ENCODE measurements around the gene MYO3B. TPM values are rescaled to one million over a fixed set of nuclear protein-coding genes. Genes with fewer than 3 reads are reported as not detected.

Gene MYO3B
- total and polyA plus RNA-seq, 2 donors (not counting 3 experiments of a cell fraction or from before 2014, with no cell fraction given): 0.03 TPM; not detected in 1

DNA sequence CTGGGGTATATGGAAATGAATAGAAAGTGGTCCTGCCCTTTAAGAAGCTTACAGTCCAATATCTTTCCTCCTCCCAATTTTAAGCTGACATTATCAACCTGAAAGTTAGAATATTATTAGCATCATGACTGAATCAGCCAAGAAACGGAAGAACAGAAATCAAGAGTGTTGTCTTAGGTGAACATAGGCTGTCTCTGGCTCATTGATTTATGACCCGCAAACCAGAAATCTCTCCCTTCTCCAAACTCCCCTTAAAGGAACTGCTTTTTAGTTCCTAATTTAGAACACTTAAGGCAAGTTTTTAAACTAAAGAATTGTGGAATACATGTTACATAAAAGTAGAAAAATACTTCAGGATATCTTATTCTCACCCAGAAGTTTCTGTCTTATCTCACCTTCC, 62.7 kb downstream of the MYO3B start:
- dilution Hi-C loops (cut with MboI; ENCODE audit: extremely low pct_ligation_motif_present, low sequenced_read_pairs): no loop called here
- Histone ChIP-seq H3K4me2 (ENCODE audit: insufficient read depth, low read length) (no peak overlapping the region), H3K27ac (ENCODE audit: insufficient read depth, low read depth, low read length) (no peak overlapping the region), H3K79me2 (ENCODE audit: control insufficient read depth, insufficient read depth, low read length) (no peaks in the 10 kb centered on the region), H3K36me3 (ENCODE audit: control insufficient read depth in 2 of 2, extremely low read depth in 1 of 2, insufficient read depth in 2 of 2, low read length in 2 of 2) (no peaks in the 10 kb centered on the region), H4K20me1 (replicated peaks; ENCODE audit: control insufficient read depth, extremely low read depth, insufficient read depth, low read length) (no peaks in the 10 kb centered on the region), H3K4me1 (ENCODE audit: control insufficient read depth, extremely low read depth, insufficient read depth, low read length) (no peaks in the 10 kb centered on the region), H3K4me3 (replicated peaks in 1 of 3; ENCODE audit: insufficient read depth in 1 of 3, low read depth in 1 of 3, low read length in 3 of 3) (no peak overlapping the region), H3K9ac (replicated peaks; ENCODE audit: extremely low read depth, insufficient read depth, low read length) (no peak overlapping the region), H2AFZ (ENCODE audit: low read depth, low read length) (no peak overlapping the region), H3K27me3 (ENCODE audit: control insufficient read depth in 2 of 2, insufficient read depth in 2 of 2, low read length in 2 of 2) (peaks cover 24 to 41% of the 10 kb centered on the region in 2 experiments), H3K9me3 (replicated peaks; ENCODE audit: control insufficient read depth, insufficient read depth, low read length) (no peaks in the 10 kb centered on the region), H3K9me1 (replicated peaks; ENCODE audit: control insufficient read depth, extremely low read depth, insufficient read depth, low read length) (no peaks in the 10 kb centered on the region)
- BruUV-seq (replicated peaks): no TSS peak
- DNase-seq (ENCODE audit: low read depth, low spot score): no peak
- intact Hi-C loops (cut with micrococcal nuclease): no loop called here
- FAIRE-seq: no peak
- POLR2A ChIA-PET: interaction anchor here (0.6 kb wide), 1 partner anchor 392 kb away, joined by 3 read pairs; no protein-coding TSS in a partner anchor
- TF ChIP-seq FOS (IDR thresholded peaks at IDR 0.05; ENCODE audit: borderline replicate concordance, insufficient read depth, low read length) (no peak), POLR2A (IDR thresholded peaks at IDR 0.05; ENCODE audit: low read depth, low read length) (no peak), EZH2 (IDR thresholded peaks at IDR 0.05; ENCODE audit: borderline replicate concordance, low read depth, low read length, severe bottlenecking) (no peak), GATA2 (IDR thresholded peaks at IDR 0.05; ENCODE audit: insufficient read depth, insufficient read length, low read depth, low read length) (no peak), JUN (IDR thresholded peaks at IDR 0.05; ENCODE audit: borderline replicate concordance, insufficient read depth, insufficient read length, low read depth) (no peak), MYC (IDR thresholded peaks at IDR 0.05; ENCODE audit: low read depth, low read length) (no peak), POLR2AphosphoS5 (IDR thresholded peaks at IDR 0.05; ENCODE audit: insufficient read depth, low read depth, low read length) (no peak)
- TF ChIP-seq, protein P1, sequence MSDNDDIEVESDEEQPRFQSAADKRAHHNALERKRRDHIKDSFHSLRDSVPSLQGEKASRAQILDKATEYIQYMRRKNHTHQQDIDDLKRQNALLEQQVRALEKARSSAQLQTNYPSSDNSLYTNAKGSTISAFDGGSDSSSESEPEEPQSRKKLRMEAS (IDR thresholded peaks at IDR 0.05; ENCODE audit: insufficient read depth, insufficient read length): no peak
- TF ChIP-seq, protein P2, sequence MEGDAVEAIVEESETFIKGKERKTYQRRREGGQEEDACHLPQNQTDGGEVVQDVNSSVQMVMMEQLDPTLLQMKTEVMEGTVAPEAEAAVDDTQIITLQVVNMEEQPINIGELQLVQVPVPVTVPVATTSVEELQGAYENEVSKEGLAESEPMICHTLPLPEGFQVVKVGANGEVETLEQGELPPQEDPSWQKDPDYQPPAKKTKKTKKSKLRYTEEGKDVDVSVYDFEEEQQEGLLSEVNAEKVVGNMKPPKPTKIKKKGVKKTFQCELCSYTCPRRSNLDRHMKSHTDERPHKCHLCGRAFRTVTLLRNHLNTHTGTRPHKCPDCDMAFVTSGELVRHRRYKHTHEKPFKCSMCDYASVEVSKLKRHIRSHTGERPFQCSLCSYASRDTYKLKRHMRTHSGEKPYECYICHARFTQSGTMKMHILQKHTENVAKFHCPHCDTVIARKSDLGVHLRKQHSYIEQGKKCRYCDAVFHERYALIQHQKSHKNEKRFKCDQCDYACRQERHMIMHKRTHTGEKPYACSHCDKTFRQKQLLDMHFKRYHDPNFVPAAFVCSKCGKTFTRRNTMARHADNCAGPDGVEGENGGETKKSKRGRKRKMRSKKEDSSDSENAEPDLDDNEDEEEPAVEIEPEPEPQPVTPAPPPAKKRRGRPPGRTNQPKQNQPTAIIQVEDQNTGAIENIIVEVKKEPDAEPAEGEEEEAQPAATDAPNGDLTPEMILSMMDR (IDR thresholded peaks at IDR 0.05; ENCODE audit: extremely low read depth in 1 of 2, insufficient read depth in 1 of 2, low read depth in 1 of 2, low read length in 2 of 2): no peak
- CTCF ChIA-PET: interaction anchor here (1.1 to 1.4 kb wide), 4 partner anchors 8 to 85 kb away, joined by 3 to 4 read pairs (median 4); no protein-coding TSS in a partner anchor
